Loucy (cell line): Measurements from ENCODE around the gene MMP21.

Experiments used
- EZH2phosphoT487 ChIP-seq: fragments of 200-600 bp; IDR thresholded peaks from 2 replicates; pipeline ENCODE4 v1.6.1; 2018; ENCODE audit warnings: antibody characterized with exemption, mild to moderate bottlenecking, moderate library complexity, borderline replicate concordance
- TF ChIP-seq, protein P1 (sequence below): fragments of 200-600 bp; sonication (generic); conservative IDR thresholded peaks from 2 replicates; pipeline ENCODE4 v1.5.1; 2014; ENCODE audit warnings: mild to moderate bottlenecking, antibody characterized with exemption, low read length

DNA sequence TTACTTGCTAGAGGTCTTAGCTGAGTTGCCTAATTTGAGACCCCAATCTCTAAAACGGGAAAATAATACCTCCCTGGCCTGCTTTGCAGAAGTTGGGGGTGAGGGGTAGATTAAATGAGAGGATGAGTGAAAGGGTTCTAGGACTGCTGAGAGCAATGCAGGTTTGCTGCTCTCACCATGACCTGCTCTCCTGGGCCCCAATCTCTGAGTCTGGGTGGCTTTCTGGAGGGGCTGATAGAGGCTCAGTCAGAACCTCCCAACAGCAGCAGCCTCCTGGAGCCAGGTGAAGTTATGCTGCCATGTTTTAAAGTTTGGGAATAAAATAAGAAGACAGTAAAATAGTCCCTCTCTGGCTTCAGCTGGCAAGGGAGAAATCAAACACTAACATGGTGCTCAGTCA is 40.1 kb upstream of the MMP21 start:
- TF ChIP-seq, protein P1, sequence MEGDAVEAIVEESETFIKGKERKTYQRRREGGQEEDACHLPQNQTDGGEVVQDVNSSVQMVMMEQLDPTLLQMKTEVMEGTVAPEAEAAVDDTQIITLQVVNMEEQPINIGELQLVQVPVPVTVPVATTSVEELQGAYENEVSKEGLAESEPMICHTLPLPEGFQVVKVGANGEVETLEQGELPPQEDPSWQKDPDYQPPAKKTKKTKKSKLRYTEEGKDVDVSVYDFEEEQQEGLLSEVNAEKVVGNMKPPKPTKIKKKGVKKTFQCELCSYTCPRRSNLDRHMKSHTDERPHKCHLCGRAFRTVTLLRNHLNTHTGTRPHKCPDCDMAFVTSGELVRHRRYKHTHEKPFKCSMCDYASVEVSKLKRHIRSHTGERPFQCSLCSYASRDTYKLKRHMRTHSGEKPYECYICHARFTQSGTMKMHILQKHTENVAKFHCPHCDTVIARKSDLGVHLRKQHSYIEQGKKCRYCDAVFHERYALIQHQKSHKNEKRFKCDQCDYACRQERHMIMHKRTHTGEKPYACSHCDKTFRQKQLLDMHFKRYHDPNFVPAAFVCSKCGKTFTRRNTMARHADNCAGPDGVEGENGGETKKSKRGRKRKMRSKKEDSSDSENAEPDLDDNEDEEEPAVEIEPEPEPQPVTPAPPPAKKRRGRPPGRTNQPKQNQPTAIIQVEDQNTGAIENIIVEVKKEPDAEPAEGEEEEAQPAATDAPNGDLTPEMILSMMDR = no peak
- TF ChIP-seq EZH2phosphoT487 = no peak
